ENCODE measurements around the gene MAN1C1.

DNA sequence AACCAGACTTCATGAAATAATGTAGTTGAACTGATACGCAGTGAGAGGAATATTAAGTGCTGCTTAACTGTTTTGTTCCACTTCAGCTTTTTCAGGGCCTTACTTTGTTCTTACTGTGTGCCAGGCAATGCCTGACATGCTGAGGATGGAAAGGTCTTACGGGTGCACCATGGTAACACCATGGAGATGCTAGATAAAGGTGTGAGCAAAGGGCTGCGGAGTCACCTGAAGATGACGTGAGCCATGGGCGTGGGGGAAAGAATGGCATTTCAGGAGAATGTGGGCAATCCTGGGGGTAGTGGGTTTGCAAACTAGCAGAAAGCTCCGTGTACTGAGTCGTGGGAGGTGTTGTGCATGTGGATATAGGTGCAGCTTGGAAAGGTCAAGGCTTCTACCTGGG is 27.3 kb downstream of the MAN1C1 start:
- TF ChIP-seq CTCF (IDR thresholded peaks at IDR 0.05) (no peak), POLR2AphosphoS5 (IDR thresholded peaks at IDR 0.05) (no peak), POLR2A (IDR thresholded peaks at IDR 0.05) (no peak)
